PC-3 (cell line): ENCODE measurements around the gene CAMK1G.

Experiments used
- CTCF ChIP-seq: fragments of 300-600 bp; sonication (generic); conservative IDR thresholded peaks from 2 replicates; pipeline ENCODE4 v1.5.1; 2017; ENCODE audit warnings: antibody characterized with exemption, low read depth, mild to moderate bottlenecking, low read length
- EZH2 ChIP-seq: fragments of 300-600 bp; sonication (generic); IDR thresholded peaks from one replicate; pipeline ENCODE4 v1.6.1; 2017; ENCODE audit warnings: antibody characterized with exemption, mild to moderate bottlenecking, low read length; ENCODE audit not compliant: unreplicated experiment

- TF ChIP-seq CTCF (no peak), EZH2 (no peak)
Observed at GRCh38 chr1:209652873-209653401, 69.4 kb downstream of the CAMK1G start.
